Endothelial cell of umbilical vein (primary cell): Measurements from ENCODE around the gene KRT81.

Experiments
- EZH2 ChIP-seq: IDR thresholded peaks from 2 replicates; pipeline ENCODE4 v1.6.1; 2012; ENCODE audit warnings: borderline replicate concordance, low read depth, mild to moderate bottlenecking, moderate library complexity, low read length, inconsistent platforms; ENCODE audit not compliant: severe bottlenecking
- FOS ChIP-seq: IDR thresholded peaks from 2 replicates; pipeline ENCODE4 v1.6.1; 2011; ENCODE audit warnings: mild to moderate bottlenecking, low read length, moderate library complexity, borderline replicate concordance; ENCODE audit not compliant: insufficient read depth
- MYC ChIP-seq: IDR thresholded peaks from one replicate; pipeline ENCODE4 v1.6.1; 2011; ENCODE audit warnings: mild to moderate bottlenecking, low read depth, low read length
- POLR2A ChIP-seq: IDR thresholded peaks from 2 replicates; pipeline ENCODE4 v1.6.1; 2012; ENCODE audit warnings: low read depth, mild to moderate bottlenecking, control low read depth, low read length
- POLR2AphosphoS5 ChIP-seq: IDR thresholded peaks from 2 replicates; pipeline ENCODE4 v1.6.1; 2012; ENCODE audit warnings: low read depth, mild to moderate bottlenecking, control low read depth, low read length, moderate library complexity; ENCODE audit not compliant: insufficient read depth
- TF ChIP-seq, protein P1 (sequence below), 2 donors: IDR thresholded peaks; 1 replicate in 1 of 2; 2 replicates in 1 of 2; pipeline ENCODE4 v1.5.1; 2011; ENCODE audit warnings: low read length in 2 of 2, mild to moderate bottlenecking in 2 of 2, moderate library complexity in 2 of 2, control low read depth in 1 of 2, inconsistent platforms in 1 of 2, low read depth in 1 of 2; ENCODE audit not compliant: insufficient read depth in 1 of 2; ENCODE audit errors: extremely low read depth in 1 of 2
- TF ChIP-seq, protein P2 (sequence below): IDR thresholded peaks from 2 replicates; pipeline ENCODE4 v1.6.1; 2011; ENCODE audit not compliant: insufficient read depth, insufficient read length

DNA sequence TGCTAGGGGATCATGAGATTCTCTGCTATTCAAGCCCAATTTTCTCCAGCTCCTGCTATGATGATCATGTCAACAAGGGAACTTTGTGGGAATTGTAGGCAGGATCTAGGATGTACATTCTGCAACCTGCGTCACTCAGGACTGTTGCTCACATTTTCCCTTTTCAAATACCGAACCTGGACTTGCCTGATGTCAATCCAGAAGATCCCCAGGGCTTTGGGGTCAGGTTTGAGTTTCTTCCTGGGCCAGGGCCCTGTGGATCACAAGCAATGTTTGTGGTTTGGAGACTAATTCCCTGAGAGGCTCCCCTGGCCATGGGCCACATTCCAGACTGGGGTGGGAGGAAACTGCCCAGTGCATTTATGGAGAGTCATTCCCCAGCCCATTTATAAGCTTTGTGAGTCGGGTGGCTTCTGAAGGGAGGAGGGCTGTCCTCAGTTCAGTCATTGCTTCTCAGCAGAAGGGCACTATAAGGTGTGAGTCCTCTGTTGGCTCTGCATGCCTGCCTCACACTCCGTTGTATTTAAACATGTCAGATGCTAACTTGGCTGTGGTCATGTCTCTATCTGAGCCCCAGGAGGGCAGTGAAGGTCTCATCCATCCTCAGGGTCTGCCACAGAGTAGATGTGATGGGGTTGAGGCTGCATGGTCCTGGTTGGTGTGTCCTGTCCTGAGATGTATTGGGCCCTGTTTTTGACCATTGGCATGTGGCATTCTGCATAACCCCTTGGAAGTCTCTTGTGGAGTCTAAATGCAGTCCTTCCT is 10.4 kb downstream of the KRT81 start:
- TF ChIP-seq, protein P1, sequence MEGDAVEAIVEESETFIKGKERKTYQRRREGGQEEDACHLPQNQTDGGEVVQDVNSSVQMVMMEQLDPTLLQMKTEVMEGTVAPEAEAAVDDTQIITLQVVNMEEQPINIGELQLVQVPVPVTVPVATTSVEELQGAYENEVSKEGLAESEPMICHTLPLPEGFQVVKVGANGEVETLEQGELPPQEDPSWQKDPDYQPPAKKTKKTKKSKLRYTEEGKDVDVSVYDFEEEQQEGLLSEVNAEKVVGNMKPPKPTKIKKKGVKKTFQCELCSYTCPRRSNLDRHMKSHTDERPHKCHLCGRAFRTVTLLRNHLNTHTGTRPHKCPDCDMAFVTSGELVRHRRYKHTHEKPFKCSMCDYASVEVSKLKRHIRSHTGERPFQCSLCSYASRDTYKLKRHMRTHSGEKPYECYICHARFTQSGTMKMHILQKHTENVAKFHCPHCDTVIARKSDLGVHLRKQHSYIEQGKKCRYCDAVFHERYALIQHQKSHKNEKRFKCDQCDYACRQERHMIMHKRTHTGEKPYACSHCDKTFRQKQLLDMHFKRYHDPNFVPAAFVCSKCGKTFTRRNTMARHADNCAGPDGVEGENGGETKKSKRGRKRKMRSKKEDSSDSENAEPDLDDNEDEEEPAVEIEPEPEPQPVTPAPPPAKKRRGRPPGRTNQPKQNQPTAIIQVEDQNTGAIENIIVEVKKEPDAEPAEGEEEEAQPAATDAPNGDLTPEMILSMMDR (IDR thresholded peaks at IDR 0.05; ENCODE audit: extremely low read depth in 1 of 2, insufficient read depth in 1 of 2, low read depth in 1 of 2, low read length in 2 of 2) = no peak
- TF ChIP-seq EZH2 (no peak), MYC (no peak), POLR2AphosphoS5 (no peak), FOS (no peak), POLR2A (no peak)
- TF ChIP-seq, protein P2, sequence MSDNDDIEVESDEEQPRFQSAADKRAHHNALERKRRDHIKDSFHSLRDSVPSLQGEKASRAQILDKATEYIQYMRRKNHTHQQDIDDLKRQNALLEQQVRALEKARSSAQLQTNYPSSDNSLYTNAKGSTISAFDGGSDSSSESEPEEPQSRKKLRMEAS = no peak
